Mucosa of gallbladder (tissue), 1 donor: Measurements from ENCODE around the gene ZCCHC24. TPM values are rescaled to one million over a fixed set of nuclear protein-coding genes. Genes with fewer than 3 reads are reported as not detected.
A peak's percentile ranks its signal among the peaks of the same experiment; 100 is the strongest.
"Not testable (repeated sequence)": the region's sequence is repeated elsewhere in the genome, so short reads cannot be mapped to it uniquely, and the experiment has no call there.

Experiments
- DNase-seq: peaks from one replicate; pipeline ENCODE4 v3.0.0-alpha.2; 2020; ENCODE audit warnings: low spot score
- total RNA-seq: library from RNA; stranded (reverse); gene quantifications from one replicate; pipeline ENCODE4 v1.2.1, GENCODE V29; 2021
- donor health status: DM: no; HTN: no; CAD: no.

ZCCHC24 gene
- total RNA-seq, 1 donor from 2014 or later, result 36.7 TPM

- peak; percentile 10 for DNase-seq
These were observed 98.8 kb downstream of the ZCCHC24 start for GRCh38 chr10:79346388-79347225.

- no peak for DNase-seq
These were observed 99.4 kb downstream of the ZCCHC24 start for GRCh38 chr10:79346012-79346340.

- no peak for DNase-seq
These were observed 100.0 kb downstream of the ZCCHC24 start for GRCh38 chr10:79345241-79346011.

GRCh38 chr10:79344502-79345195 is 100.8 kb downstream of the ZCCHC24 start:
- DNase-seq, result no peak

- no peak for DNase-seq
These were observed 102.4 kb downstream of the ZCCHC24 start for GRCh38 chr10:79342811-79343561.

GRCh38 chr10:79342295-79342761 is 103.1 kb downstream of the ZCCHC24 start:
- no peak for DNase-seq

GRCh38 chr10:79340646-79341244 is 104.7 kb downstream of the ZCCHC24 start:
- no peak for DNase-seq

- no peak for DNase-seq
These were observed 106.2 kb downstream of the ZCCHC24 start for GRCh38 chr10:79339266-79339665.

GRCh38 chr10:79337783-79338469 is 107.5 kb downstream of the ZCCHC24 start:
- not testable (repeated sequence) for DNase-seq

- DNase-seq, result no peak
These were observed 108.7 kb downstream of the ZCCHC24 start for GRCh38 chr10:79336739-79337138.

GRCh38 chr10:79336276-79336675 is 109.1 kb downstream of the ZCCHC24 start:
- no peak for DNase-seq

GRCh38 chr10:79335470-79336235 is 109.8 kb downstream of the ZCCHC24 start:
- DNase-seq, result no peak

GRCh38 chr10:79335094-79335469 is 110.3 kb downstream of the ZCCHC24 start:
- DNase-seq, result no peak

GRCh38 chr10:79334573-79334972 is 110.9 kb downstream of the ZCCHC24 start:
- no peak for DNase-seq

- no peak for DNase-seq
These were observed 111.9 kb downstream of the ZCCHC24 start for GRCh38 chr10:79333513-79333912.

GRCh38 chr10:79332610-79333315 is 112.7 kb downstream of the ZCCHC24 start:
- not testable (repeated sequence) for DNase-seq
